ENCODE results near the gene FREM1. TPM values are rescaled to one million over a fixed set of nuclear protein-coding genes. Genes with fewer than 3 reads are reported as not detected.

The FREM1 gene
- total RNA-seq, 1 donor from 2014 or later = 62.9 TPM

DNA sequence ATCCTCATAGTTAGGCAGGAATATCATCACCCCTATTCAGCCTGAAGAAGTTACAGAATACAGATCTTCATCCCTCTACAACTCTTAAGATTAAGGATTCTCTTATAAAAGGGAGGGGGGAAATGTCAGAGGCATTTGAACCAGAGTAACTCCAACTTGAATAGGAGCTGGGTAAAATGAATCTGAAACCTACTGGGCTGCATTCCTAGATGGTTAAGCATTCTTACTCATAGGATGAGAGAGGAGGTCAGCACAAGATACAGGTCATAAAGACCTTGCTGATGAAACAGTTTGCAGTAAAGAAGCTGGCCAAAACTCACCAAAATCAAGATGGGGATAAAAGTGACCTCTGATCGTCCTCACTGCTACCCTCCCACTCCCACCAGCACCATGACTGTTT is 14.4 kb downstream of the FREM1 start:
- DNase-seq (ENCODE audit: low spot score in 2 of 2, unreplicated experiment in 2 of 2) = no peak
- peaks cover 28% of the 10 kb centered on the region for H3K36me3 Mint-ChIP-seq
- H3K4me1 Mint-ChIP-seq = peaks cover 35% of the 10 kb centered on the region
- H3K9me3 Mint-ChIP-seq = peaks cover 32% of the 10 kb centered on the region
- no peak overlapping the region for H3K27ac Mint-ChIP-seq
- TF ChIP-seq, protein P1, sequence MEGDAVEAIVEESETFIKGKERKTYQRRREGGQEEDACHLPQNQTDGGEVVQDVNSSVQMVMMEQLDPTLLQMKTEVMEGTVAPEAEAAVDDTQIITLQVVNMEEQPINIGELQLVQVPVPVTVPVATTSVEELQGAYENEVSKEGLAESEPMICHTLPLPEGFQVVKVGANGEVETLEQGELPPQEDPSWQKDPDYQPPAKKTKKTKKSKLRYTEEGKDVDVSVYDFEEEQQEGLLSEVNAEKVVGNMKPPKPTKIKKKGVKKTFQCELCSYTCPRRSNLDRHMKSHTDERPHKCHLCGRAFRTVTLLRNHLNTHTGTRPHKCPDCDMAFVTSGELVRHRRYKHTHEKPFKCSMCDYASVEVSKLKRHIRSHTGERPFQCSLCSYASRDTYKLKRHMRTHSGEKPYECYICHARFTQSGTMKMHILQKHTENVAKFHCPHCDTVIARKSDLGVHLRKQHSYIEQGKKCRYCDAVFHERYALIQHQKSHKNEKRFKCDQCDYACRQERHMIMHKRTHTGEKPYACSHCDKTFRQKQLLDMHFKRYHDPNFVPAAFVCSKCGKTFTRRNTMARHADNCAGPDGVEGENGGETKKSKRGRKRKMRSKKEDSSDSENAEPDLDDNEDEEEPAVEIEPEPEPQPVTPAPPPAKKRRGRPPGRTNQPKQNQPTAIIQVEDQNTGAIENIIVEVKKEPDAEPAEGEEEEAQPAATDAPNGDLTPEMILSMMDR (IDR thresholded peaks at IDR 0.05; ENCODE audit: unreplicated experiment) = no peak
- no peaks in the 10 kb centered on the region for H3K27me3 Mint-ChIP-seq (ENCODE audit: low read depth)
- no peak overlapping the region for H3K4me3 Mint-ChIP-seq

DNA sequence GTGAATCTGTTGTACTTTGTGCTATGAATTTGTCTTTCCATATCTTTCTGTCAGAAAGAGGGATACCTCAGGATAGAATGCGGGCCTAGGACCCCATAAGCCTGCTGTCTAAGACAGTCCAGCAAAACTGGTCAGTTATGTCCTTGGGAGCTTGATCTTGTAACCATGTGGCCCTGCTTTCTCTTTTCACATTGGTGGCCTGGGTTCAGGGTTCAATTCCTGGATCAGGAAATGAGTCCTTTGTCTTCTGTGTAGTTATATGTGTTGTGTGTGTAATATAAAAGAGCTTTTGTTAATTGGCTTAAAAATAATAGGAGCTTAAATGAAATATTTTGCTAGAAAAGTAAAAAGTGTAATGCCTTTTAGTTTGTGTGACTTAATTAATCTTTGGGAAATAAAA is 16.9 kb downstream of the FREM1 start:
- Mint-ChIP-seq H3K36me3 (peaks cover 28% of the 10 kb centered on the region), H3K9me3 (peaks cover 32% of the 10 kb centered on the region), H3K27ac (no peak overlapping the region), H3K4me3 (no peak overlapping the region), H3K27me3 (ENCODE audit: low read depth) (no peaks in the 10 kb centered on the region), H3K4me1 (peaks cover 38% of the 10 kb centered on the region)
- TF ChIP-seq, protein P1 (IDR thresholded peaks at IDR 0.05; ENCODE audit: unreplicated experiment) = no peak
- DNase-seq (ENCODE audit: low spot score in 2 of 2, unreplicated experiment in 2 of 2) = no peak

GRCh38 chr9:14891332-14891731 is 18.9 kb downstream of the FREM1 start:
- Mint-ChIP-seq H3K36me3 (peaks cover 22% of the 10 kb centered on the region), H3K4me1 (peaks cover 34% of the 10 kb centered on the region), H3K4me3 (no peak overlapping the region), H3K9me3 (peaks cover 32% of the 10 kb centered on the region), H3K27me3 (ENCODE audit: low read depth) (no peaks in the 10 kb centered on the region), H3K27ac (peak overlapping the region; percentile 13)
- no peak for DNase-seq (ENCODE audit: low spot score in 2 of 2, unreplicated experiment in 2 of 2)
- TF ChIP-seq, protein P1 (IDR thresholded peaks at IDR 0.05; ENCODE audit: unreplicated experiment) = no peak

- H3K9me3 Mint-ChIP-seq = peaks cover 20% of the 10 kb centered on the region
- no peaks in the 10 kb centered on the region for H3K27me3 Mint-ChIP-seq (ENCODE audit: low read depth)
- TF ChIP-seq, protein P1 (IDR thresholded peaks at IDR 0.05; ENCODE audit: unreplicated experiment) = no peak
- no peak overlapping the region for H3K4me3 Mint-ChIP-seq
- H3K4me1 Mint-ChIP-seq = peaks cover 32% of the 10 kb centered on the region
- peak overlapping the region; percentile 74 for H3K27ac Mint-ChIP-seq
- no peak for DNase-seq (ENCODE audit: low spot score in 2 of 2, unreplicated experiment in 2 of 2)
- H3K36me3 Mint-ChIP-seq = peaks cover 11% of the 10 kb centered on the region
These were observed 20.8 kb downstream of the FREM1 start for GRCh38 chr9:14889451-14889850.

- Mint-ChIP-seq H3K4me1 (peaks cover 32% of the 10 kb centered on the region), H3K4me3 (no peak overlapping the region), H3K27me3 (ENCODE audit: low read depth) (no peaks in the 10 kb centered on the region), H3K9me3 (peaks cover 17% of the 10 kb centered on the region), H3K36me3 (peaks cover 14% of the 10 kb centered on the region), H3K27ac (peak overlapping the region; percentile 74)
- DNase-seq (ENCODE audit: low spot score in 2 of 2, unreplicated experiment in 2 of 2) = no peak
- TF ChIP-seq, protein P1 (IDR thresholded peaks at IDR 0.05; ENCODE audit: unreplicated experiment) = no peak
These were observed 21.4 kb downstream of the FREM1 start for GRCh38 chr9:14888875-14889274.

- Mint-ChIP-seq H3K27me3 (ENCODE audit: low read depth) (no peaks in the 10 kb centered on the region), H3K4me1 (peaks cover 34% of the 10 kb centered on the region), H3K27ac (no peak overlapping the region), H3K4me3 (no peak overlapping the region), H3K9me3 (peaks cover 12% of the 10 kb centered on the region), H3K36me3 (peaks cover 9% of the 10 kb centered on the region)
- DNase-seq (ENCODE audit: low spot score in 2 of 2, unreplicated experiment in 2 of 2) = no peak
- TF ChIP-seq, protein P1 (IDR thresholded peaks at IDR 0.05; ENCODE audit: unreplicated experiment) = no peak
These were observed 22.0 kb downstream of the FREM1 start for GRCh38 chr9:14888272-14888671.

Measured in mesothelial cell of epicardium (in vitro differentiated cells).